ENCODE measurements around the gene ANKRD23.
"Not testable (repeated sequence)": the region's sequence is repeated elsewhere in the genome, so short reads cannot be mapped to it uniquely, and the experiment has no call there.

The ANKRD23 gene

DNA sequence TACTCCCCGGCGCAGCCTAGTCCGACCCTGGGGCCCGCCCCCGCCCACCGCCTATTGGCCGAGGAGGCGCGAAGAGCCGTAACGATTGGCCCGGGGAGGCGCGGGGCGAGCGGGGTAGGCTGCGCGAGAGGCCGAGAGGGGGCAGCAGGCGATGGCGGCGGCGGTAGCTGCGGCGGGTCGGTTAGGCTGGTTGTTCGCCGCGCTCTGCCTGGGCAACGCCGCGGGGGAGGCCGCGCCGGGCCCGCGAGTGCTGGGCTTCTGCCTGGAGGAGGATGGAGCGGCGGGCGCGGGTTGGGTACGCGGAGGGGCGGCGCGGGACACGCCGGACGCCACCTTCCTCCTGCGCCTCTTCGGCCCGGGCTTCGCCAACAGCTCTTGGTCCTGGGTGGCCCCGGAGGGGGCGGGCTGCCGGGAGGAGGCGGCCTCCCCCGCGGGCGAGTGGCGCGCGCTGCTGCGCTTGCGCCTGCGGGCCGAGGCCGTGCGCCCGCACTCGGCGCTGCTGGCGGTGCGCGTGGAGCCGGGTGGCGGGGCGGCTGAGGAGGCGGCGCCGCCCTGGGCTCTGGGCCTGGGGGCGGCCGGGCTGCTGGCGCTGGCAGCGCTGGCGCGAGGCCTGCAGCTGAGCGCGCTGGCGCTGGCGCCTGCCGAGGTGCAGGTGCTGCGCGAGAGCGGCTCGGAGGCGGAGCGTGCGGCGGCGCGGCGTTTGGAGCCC is 27.5 kb downstream of the ANKRD23 start, which contains the start of gene CNNM3:
TSS of gene CNNM3 (plus strand) at position 142 of the 709 bp plus-strand sequence. CDS start at position 152, 10 bp downstream.
- peak; percentile 92 for DNase-seq (ENCODE audit: low read depth)

DNA sequence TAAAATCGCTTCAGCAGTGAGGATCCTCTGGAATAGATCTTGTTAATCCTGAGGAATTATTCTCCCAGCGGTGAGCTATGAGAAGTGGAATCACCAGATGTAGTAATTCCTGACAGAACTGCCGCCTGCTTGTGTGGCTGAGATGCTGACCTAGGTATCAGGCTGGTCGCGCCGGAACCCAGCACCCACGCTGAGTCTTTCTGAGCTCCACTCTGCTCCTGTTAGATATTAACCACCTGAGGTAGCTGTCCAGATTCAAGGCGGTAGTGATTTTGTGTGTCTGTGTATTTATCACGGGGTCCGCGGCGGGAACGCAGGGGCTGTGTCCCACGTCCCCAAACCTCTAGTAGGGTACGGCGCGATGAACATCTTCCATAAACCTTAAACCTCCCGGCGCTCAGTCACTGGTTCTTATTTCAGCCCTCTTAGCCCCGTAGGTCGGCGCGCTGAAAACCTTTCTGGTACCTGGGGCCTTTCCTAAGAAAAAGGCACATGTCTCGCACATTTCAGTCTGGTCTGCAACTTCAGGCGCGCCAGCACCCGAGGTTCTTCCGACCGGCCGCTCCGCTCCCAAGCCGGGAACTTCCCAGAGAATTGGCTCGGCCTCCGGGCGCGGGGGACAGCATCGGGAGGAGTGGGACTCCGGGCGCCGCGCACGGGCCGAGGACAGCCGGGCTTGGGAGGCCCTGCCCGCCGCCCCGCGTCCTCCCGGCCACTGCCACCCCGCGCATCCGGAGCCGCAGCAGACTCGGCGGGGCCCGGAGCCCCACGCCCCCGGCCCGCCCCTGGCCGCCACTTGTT is 28.3 kb downstream of the ANKRD23 start:
- peak; percentile 63 for DNase-seq (ENCODE audit: low read depth)

DNA sequence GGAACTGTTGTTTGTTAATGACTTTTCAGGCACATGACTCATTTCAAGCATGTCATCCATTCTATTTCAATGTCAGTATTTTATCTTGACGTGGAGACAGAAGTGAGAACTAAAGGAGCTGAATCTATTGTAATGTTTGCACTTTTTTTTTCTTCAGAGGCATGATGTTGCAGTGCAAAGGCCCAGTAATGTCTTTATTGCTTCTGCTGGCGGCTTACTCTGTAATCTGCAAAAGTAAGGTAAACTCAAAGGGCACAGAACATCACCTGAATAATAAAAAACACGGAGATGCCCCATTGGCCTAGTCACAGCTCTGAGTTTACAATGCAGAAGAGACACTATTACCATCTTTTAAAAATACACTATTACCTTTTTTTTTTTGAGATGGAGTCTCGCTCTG is 30.2 kb downstream of the ANKRD23 start:
- DNase-seq (ENCODE audit: low read depth), result no peak

DNA sequence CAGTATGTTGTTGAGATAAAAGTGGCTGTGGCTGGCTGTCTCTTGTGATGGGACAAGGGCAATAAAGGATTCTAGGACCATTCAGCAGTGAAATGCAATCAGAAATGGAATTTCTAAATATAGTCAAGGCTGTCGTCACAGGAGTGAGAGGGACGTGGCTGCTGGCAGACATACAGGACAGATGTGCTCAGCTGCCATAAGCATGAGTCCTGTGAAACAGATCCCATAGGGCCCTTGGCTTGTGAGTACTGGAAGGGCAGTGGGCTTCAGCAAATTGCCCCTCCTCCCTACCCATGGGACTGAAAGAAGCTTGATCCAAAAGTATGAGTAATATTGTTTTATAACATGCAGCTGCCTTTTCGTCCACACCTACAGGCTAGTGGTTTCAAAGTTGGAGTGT is 31.9 kb downstream of the ANKRD23 start:
- no peak for DNase-seq (ENCODE audit: low read depth)

DNA sequence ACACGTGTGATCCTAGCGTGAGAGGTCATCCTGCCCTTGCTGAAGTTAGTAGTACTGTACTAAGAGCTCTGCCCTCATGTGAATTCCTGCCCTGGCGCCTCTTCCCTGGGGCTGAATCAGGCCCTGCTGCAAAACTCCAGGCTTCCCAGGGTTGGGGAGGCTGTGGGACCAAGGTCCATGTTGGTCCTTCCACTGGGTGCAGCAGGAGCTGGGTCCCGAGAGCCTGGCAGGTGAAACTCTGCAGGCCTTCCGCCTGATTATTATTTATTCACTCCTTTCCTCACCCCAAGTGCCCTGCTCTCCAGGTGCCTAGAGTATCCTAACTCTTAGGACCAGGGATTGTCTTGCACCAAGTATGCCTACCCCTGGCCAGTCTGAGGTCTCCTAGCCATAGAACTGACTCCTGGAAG is 33.0 kb downstream of the ANKRD23 start:
- DNase-seq (ENCODE audit: low read depth), result no peak

DNA sequence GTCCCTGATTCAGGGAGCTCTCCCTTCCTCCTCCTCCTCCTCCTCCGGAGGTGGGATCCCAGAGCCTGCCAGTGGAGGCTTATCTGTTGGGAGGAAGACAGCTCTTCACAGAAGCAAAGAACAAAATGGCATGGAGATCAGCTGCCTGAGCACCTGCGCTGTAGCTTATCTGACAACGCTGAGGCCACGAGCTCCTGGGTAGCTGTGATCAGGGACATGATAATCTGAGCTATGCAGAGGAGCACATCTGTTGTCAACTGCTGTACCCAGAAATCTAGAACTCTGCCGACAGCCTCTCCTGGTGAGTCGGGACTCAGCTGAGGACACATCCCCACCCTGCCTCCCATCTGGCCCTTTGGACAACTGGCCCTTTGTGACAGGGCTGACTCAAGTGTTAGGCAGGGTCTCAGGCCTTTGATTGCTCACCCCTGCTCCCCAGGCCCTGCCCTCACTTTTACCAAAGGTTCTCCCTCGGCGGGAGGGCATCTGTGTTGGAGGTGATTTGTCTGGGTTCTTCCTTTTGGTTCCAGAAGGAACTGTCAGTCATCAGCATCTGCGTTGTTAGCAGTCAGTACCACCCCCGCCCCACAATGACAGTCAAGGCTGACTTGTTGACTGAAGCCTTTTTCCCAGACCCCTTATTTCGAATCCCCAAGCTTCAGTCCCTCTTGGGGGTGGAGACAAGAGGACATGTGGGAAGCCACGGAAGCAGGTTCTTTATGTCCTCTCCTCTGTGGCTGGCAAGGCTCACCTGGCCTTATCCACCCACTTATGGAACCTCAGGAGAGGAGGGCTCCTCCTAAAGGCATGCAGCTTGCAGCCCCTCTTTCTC is 33.7 kb downstream of the ANKRD23 start:
- DNase-seq (ENCODE audit: low read depth), result no peak

DNA sequence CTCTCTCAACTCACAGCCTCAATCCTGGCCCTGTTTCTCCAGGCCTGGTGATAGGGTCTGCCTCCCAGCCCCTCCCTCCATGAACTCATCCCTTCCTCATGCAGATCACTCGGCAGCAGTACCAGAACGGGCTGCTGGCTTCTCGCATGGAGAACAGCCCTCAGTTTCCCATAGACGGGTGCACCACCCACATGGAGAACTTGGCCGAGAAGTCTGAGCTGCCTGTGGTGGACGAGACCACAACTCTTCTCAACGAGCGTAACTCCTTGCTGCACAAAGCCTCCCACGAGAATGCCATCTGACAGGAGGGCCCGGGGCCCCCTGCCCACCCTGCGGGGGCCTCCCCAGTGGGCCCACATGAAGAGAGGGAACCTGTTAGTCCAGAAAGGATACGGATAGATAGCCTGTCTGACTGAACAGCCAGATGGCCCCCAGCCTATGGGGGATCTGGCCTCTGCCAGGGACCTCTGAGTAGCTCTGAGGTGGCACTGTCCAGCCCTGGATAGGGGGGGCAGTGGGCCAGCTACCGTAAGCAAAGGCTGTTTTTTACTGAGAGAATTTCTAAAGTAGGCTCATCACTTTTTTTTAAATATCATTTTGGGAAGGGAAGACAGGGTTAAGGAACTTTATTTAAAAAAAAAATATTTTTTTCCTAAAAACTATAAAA is 34.5 kb downstream of the ANKRD23 start:
- DNase-seq (ENCODE audit: low read depth), result no peak

DNA sequence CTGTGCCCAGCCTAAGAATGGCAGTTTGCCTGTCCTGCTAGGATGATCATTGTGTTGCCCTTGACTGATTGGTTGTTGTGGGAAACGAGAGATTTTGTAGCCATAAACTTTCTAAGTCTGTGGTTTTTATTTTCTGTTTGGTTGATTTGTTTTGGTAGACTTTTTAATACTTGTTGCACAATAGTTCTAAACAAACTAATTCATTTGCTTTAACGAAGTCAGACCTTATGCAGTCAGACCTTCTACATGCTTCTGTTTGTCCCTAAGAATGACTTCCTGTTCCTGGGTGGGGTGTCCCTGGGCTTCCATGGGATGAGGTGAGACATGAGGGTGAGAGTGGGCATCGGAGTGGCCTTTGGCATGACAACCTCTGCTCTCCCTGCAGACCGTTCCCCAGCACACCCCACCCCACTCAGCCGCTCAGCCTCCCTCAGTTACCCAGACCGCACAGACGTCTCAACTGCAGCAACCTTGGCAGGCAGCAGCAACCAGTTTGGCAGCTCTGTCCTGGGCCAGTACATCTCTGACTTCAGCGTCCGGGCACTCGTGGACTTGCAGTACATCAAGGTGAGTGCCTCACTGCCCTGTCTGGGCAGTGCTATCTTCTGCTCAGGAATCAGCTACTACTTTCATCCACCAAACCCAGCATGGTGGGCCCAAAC is 35.5 kb downstream of the ANKRD23 start:
- DNase-seq (ENCODE audit: low read depth), result no peak

DNA sequence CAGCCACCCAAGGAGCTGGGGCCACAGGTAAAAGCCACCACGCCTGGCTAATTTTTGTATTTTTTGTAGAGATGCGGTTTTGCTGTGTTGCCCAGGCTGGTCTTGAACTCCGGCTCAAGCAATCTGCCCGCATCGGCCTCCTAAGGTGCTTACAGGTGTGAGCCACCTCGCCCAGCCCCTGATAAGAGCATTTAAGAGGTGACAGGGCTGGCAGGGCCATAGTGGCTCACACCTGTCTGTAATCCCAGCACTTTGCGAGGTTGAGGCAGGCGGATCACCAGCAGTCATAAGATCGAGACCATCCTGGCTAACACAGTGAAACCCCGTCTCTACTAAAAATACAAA is 36.7 kb downstream of the ANKRD23 start:
- no peak for DNase-seq (ENCODE audit: low read depth)

DNA sequence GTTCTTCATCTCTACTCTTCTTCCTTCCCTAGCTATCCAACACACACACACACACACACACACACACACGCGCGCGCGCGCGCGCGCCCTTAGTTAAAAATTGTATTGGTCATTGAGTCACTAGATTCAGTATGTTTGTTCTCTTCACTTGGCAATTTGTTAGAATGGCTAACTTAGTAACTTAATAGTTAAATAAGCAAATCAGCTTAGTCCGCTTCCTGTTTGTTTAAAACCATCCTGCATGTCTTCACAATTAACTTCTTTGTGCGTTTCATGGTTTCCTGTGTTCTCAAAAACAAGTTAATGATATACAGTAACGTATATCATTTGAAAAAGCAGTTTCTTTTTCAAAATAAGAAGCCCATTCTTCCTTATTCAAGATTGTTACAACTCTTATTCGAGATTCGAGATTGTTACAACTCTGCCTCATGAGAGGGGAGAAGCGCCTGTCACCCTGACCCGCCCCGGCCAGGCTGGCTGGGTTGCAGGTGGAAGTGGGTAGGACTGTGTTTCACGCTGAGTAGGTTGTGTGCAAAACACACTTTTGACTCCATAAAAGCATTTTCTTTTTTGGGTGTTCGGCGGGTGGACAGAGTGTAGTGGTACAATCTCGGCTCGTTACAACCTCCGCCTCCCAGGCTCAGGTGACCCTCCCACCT is 37.2 kb downstream of the ANKRD23 start:
- DNase-seq (ENCODE audit: low read depth), result no peak

DNA sequence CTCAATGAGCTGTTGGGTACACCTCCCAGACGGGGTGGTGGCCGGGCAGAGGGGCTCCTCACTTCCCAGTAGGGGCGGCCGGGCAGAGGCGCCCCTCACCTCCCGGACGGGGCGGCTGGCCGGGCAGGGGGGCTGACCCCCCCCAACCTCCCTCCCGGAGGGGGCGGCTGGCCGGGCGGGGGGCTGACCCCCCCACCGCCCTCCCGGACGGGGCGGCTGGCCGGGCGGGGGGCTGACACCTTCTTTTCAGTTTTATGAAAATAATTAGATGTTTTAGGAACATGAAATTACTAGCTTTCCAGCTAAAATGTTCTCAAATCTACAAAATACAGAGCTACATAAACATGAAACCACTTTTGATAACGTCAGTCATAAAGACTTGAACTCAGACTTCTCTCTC is 37.9 kb downstream of the ANKRD23 start:
- not testable (repeated sequence) for DNase-seq (ENCODE audit: low read depth)

DNA sequence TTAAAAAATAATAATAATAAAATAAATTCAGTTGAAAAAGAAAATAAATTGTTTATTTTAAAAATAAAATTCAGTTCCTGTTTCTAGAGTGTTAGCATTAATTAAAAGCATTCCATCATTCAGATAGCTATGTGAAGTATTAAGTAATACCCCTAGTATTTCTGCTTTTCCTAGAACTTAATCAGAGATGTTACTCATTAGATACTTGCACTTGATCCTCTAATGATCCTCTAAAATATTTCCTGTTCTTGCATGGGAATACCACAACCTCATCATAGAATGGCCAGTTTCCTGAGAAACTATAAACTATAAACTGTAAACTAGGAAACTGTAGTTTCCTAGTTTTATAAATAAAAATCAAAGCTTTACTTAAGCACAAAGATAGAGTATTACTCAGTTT is 38.8 kb downstream of the ANKRD23 start:
- DNase-seq (ENCODE audit: low read depth), result no peak

DNA sequence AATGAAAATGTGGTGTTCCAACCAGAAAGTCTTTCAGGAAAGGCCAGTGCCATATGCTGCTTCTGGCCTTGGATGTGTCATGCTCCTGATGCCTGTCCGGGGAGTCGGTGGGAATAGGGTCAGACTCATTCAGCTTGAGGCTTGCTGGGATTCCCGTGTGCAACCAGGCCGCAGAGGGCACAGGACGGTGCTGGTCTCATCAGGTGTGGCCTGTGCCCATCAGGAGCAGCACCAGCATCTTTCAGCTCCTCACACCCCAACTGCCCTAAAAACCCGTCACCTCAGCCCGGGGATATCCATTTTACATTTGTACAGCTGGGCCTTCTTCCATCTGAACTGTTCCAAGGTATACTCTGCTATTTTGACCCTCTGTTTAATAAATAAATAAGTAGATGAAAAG is 41.1 kb downstream of the ANKRD23 start:
- DNase-seq (ENCODE audit: low read depth), result no peak

DNA sequence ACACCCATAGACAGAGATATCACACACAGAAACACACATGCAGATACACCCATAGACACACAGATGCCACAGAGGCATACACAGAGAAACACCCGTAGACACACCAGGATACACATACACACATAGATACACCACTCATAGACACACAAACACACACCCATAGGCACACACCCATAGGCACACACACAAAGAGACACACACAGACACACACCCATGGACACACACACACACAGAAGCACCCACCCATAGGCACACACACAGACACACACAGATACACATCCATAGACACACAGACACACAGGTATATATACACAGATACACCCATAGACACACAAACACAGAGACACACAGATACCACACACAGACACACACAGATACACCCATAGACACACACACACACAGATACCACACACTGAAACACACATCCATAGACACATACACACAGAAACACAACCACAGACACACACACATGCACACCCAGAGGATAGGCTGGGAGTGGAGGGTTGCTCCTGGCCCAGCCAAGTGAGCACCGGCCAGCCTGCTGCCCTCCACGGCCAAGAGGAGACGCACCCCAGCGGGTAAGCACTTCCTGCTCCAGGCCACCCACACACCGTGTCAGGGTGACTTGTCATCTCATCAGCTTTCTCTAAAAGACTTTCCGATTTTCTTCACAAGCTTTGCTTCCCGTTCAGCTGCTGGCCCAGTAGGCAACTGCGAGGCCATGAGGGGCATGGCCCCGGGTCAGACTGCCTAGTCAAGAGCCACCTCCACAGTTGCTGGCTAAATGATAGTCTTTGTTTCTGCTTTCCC is 41.8 kb downstream of the ANKRD23 start:
- DNase-seq (ENCODE audit: low read depth), result no peak

DNA sequence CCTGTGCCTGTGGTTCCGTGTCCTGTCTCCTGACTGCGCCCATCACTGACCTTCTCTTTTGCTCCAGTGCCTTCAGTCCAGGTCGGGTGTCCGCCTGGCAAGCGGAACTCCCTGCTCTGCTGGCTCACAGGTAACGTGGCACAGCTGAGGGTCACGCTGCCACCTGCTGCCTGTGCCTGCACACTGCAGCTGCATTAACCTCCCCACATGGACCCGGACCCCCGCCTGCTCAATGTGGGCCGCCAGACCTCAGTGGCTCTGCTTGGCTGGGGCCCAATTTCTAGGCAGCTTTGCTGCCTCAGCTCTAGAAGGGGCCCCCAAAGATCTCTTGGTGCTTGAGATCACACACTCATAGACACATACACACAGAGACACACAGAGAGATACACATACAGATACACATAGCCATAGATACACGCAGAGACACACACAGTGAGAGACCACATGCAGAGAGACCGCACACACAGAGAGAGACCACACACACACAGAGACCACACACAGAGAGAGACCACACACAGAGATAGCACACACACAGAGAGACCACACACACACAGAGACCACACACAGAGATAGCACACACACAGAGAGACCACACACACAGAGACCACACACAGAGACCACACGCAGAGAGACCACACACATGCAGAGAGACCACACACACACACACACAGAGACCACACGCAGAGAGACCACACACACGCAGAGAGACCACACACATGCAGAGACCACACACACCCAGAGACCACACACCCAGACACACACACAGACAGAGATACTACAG is 42.6 kb downstream of the ANKRD23 start:
- no peak for DNase-seq (ENCODE audit: low read depth)

DNA sequence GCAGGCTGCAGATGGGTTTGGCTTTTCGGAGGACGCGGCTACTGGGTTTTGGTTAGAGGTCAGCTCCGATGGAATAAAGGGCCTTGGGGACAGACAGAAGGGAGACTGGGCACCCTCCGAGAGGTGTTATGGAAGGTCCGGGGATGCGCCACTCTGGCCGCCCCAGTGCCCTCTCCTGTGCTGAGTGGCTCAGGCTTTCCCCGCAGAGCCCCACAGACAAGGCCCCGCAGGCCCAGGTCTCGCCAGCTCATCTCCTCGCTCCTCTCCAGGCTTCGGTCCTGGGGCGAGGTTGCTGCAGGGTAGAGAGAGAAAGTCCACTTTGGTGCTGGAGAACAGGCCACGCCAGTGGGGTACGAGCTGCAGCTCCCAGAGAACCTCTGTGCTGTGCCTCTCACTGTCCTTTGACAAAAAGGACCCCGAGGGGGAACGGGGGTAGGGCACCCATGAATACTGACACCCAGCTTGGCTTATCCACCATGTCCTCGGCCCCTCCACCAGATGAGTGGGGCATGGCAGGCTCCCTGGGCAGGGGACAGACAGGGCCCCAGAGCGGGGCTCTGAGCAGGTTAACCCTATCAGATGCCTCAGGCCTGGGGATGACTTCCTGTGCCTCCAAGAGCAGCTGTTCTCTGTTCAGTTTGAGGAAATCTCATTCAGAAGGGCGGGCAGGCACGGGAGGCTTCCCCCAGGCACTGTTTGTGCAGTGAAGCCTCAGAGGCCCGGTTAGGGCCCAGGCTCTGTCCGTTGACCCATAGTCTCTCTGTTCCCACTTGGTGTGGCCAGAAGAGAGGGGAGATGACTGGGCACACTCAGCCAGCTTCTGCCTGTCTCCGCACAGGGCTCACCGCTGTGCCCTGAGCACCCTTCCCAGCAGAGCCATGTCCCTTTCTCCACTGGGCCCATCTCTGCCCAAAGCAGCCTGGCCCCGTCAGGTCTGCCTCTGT is 43.5 kb downstream of the ANKRD23 start:
- DNase-seq (ENCODE audit: low read depth), result no peak

DNA sequence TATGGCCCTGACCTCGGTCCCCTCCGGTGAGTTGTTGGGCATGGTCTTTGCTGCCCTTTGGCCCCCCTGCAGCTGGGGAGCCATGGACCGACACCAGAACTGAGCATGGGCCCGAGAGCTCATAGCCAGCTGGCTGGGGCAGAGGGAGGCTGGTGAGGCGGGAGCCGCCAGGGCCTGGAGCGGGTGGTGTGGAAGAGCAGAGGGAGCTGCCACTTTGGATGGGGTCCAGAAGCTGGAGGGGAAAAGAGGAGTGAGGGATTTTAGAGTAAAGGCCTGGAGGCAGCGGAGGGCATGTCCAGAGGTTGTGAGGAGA is 44.2 kb downstream of the ANKRD23 start:
- no peak for DNase-seq (ENCODE audit: low read depth)
